Activated CD4-positive, alpha-beta T cell treated with anti-CD3 and anti-CD28 coated beads for 48 hours (primary cell): ENCODE data around the gene GREB1.

Experiments
- DNase-seq: peaks from one replicate; pipeline ENCODE4 v3.0.0-alpha.2; 2020

GREB1 gene

DNA sequence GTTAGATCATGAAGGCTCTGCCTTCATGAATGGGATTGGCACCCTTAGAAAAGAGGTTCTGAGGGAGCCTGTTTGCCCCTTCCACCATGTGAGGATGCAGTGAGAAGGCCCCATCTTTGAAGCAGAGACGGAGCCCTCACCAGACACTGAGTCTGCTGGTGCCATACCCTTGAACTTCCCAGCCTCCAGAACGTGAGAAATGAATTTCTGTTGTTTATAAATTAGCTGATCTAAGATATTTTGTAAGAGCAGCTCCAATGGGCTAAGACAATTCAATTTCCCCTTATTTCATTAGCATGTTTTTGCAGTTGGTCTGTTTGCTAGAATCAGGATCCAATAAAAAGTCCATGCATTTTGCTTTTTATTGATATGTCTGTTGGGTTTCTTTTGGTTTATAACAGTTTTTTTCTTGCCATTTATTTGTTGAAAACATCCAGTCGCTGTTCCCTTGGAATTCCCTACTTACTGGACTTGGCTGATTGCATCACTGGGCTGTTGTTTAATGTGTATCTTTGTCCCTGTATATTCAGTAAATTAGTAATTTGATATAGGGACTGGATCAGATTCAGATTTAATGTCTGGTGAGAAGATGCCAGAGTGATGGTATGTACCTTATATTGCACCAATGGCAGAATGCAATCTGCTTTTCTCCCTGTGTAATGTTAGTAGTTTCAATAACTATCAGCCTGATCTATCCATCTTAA lies 24.0 kb upstream of the GREB1 start:
- no peak for DNase-seq

DNA sequence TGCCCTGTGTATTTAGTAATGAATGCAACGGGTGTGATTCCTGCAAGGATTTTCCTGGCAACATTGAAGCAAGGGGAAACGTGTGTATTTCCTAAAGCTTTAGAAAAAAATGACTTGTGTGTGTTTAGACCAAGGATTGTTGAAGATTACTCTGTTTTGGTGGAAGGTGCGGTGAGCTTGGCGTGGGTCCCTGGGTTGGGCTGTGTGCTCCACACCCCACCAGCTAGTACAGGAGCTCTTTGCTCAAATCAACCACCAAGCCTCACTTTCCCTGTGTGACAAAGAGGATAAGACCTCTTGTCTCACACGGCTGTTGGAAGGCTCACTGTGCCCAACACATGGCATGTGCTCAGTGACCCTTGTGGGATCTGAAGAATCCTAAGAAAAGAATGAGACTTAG lies 21.4 kb upstream of the GREB1 start:
- DNase-seq: no peak

GRCh38 chr2:11513319-11513718 lies 20.5 kb upstream of the GREB1 start:
- DNase-seq: no peak

DNA sequence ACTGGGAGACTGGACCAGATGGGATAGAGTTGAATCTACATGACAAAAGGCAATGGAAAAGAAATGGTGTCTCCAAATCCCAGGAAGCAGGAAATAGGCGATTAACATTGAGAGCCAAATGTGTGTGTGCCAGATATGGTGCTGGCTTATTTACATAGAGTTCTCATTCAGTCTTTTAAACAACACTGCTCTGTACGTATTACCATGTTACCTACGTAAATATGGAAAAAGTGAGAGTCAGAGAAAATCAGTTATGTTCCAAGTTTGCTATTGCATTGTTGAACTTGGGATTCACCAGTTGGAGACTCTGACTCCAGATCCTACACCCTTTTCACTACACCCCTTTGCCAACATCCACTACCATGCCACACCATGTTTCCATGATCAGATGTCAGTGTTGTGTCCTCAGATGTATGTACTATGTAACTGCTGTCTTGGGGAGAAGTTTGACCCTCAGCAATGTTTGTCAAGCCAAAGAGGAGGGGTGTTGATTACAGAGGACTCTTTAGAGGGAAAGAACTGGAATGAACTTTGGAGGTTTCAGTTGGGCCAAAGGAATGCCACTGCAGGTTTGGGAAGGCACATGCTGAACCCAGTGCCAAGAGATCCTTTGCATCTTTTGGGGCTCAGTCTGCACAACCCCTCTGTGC lies 19.6 kb upstream of the GREB1 start:
- no peak for DNase-seq

- no peak for DNase-seq
Observed at GRCh38 chr2:11514904-11515303, 18.9 kb upstream of the GREB1 start.

DNA sequence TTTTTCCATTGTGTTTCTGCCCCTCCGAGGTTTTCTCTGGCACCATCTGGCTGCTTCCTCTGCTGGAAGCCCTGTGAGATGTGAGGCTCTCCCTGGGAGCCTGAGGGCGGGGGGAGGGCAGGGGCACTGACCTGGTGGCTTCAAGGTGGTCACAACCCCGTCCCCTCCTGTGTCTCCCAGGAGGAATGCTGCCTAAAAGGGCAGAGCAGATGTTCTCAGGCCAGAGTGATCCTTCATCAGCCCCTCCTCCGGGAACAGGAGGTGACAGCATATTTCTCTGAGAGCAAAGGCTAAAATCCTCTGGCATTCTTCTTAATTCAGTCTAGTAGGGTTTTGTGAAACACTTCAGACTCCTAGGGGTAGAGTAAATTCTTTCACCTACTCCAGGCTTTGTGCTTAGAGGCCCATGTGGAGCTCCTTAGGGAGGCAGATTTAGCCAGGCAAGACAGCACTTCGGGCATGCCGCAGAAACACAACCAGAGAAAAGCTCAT lies 18.3 kb upstream of the GREB1 start:
- no peak for DNase-seq

DNA sequence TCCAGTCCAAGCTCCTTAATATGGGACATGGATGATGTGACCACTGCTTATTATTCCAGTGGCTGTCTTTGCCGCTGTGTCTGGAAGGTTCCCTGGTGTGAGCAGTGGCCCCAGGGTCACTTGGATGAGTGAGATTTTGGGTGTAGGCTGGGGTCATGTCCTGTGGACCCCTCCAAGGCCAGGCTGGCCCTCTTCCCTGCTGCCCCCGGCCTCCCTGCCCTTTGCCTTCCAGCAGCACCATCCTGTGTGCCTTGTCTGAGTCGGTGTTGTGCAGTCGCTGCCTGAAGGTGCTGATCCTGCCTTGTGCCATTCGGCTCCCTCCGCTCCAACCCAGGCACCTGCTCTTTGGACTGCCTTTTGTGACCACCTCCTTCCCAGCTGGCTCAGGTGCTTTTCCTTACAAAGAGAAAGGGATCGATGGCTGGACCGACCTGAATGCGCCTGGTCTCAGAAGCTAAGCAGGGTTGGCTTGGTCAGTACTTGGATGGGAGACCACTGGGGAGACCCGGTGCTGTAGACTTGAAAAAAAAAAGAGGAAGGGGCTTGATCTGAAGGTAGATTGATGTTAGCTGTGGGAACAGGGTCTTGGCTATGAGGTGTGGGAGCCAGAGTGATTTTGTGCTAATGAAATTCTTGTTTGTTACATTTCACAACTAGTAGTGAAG lies 16.7 kb upstream of the GREB1 start:
- DNase-seq: no peak

DNA sequence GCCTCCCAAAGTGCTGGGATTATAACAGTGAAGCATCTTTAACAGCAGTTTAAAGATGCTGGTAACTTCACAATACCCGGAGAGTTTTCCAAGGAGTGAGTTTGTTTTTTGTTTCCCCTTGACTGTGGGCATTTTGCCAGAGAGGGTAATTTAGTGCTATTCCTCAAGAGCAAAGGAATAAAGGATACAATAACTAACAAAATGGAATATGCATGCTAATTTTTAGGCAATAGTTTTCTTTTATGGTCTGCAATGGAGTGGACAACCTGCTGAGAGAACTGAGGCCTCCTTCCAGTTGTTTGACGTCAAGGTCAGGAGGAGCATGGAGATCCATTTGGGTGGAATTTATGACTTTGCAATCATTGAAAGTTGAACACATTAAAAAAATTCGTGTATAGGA lies 15.9 kb upstream of the GREB1 start:
- no peak for DNase-seq

GRCh38 chr2:11520092-11520693 lies 13.7 kb upstream of the GREB1 start:
- no peak for DNase-seq

- no peak for DNase-seq
Observed at GRCh38 chr2:11521775-11522174, 12.1 kb upstream of the GREB1 start.

- no peak for DNase-seq
Observed at GRCh38 chr2:11524470-11524869, 9.4 kb upstream of the GREB1 start.

DNA sequence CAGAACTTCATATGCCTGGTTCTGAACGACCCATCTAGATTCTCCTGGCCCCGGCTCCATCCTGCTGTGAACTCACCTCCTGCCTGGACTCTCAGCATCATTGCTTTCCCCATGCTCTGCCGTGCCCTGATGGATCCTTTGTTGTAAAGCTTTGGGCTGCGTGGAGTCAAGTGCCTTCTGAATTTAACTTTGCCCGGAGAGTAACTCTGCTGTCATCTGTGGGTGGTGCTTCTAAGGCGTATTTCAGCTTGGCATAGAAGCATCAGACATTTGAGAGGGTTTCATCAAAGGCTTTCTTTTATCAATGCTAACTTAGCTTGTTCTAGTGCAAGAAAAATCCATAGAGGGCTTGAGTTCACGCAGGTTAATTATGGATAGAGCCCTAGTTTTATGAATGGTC lies 8.1 kb upstream of the GREB1 start:
- no peak for DNase-seq

- DNase-seq: no peak
Observed at GRCh38 chr2:11527001-11527400, 6.8 kb upstream of the GREB1 start.

- no peak for DNase-seq
Observed at GRCh38 chr2:11528228-11528627, 5.6 kb upstream of the GREB1 start.

DNA sequence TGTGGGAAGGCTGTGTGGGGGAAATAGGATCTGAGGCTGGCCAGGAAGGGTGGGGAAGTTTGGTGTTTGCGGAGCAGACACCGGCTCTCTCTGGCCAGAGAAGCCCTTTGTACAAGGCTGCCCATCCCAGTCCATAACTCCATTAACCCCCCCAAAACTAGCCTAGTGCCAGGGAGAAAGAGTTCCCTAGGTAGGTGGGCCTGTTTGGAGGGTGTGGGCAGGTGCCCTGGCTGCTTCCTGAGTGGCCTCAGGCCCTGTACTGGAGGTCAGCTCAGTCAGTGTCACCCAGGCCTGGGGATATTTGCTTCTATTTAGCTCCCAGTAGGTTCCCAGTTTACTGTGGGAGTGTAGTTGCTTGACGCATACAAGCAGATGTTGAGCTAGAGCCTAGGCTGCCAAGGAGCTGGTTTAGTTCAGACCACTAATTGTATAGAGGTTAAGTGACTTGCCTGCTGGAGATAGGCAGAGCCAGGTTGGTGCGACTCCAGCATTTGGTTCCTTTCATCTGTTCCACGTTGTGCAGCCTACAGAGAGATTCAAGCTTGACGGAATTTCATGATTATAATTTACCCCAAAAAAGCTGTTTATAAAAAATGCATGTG lies 2.9 kb upstream of the GREB1 start:
- no peak for DNase-seq

DNA sequence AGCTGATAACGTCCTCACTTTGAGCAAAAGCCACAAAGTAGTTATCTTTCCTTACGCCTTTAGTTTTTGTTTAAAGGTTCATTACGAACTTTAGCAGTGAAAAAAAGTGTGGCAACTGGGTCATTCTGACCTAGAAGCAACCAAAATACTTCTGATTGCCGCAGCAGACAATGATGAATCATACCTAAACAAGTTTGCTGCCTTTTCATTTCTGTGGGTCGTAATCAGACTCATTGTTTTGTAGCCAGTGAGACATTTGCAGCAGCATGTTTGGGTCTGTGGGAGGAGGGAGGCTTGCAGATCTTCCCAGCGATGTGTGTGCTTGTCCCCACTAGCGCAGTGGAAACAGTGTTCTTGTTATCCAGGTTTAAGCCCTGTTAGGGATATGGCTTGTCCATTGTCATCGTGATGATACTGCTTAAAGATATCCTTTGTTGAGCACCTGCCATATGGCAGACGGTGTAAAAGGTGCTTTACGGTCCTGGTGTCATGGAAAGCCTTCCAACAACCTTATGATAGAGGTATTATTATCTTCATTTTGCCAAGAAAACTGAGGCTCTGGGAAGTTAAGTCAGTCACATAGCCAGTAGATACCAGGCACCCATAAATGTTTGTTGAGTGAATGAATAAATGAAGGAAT lies 1.3 kb upstream of the GREB1 start:
- no peak for DNase-seq

- no peak for DNase-seq
Observed at GRCh38 chr2:11534071-11534745, 363 bp downstream of the GREB1 start.

GRCh38 chr2:11534746-11535484 lies 1.1 kb downstream of the GREB1 start:
- peak; percentile 27 for DNase-seq

- DNase-seq: no peak
Observed at GRCh38 chr2:11535899-11536344, 2.1 kb downstream of the GREB1 start.

DNA sequence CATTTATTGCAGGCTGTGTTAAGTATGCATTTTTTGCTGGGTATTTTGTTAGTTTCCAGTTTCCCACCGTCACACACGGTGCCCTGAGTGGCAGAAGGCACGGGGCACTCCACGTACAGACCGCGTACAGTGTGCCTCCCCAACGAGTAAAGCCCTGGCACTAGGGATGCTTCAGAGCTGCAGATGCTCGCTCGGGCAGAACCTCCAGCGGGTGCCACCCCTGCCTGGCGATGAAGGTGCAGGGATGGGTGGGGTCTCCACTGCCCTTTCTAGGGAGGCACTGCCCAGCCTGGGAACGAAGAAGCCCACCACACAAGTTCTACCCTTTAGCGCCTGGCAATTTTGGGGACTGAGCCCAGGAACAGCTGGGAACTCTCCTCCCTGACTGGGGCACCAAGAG lies 4.1 kb downstream of the GREB1 start:
- DNase-seq: no peak
